K562 (cell line): Measurements from ENCODE around the gene SCTR. TPM values are rescaled to one million over a fixed set of nuclear protein-coding genes. Genes with fewer than 3 reads are reported as not detected.
A peak's percentile ranks its signal among the peaks of the same experiment; 100 is the strongest.

ENCODE experiments used
- CBFA2T2 ChIP-seq: fragments of 450-650 bp; conservative IDR thresholded peaks from 2 replicates; pipeline ENCODE4 v1.6.1; 2017; ENCODE audit warnings: mild to moderate bottlenecking
- NCOR1 ChIP-seq: fragments of 450-650 bp; IDR thresholded peaks from 2 replicates; pipeline ENCODE4 v1.6.1; 2016; ENCODE audit warnings: mild to moderate bottlenecking, moderate library complexity
- NFE2 ChIP-seq: IDR thresholded peaks from 2 replicates; pipeline ENCODE4 v1.6.1; 2014; ENCODE audit warnings: antibody characterized with exemption, low read depth
- NRF1 ChIP-seq, 2 experiments: fragments of 450-650 bp; IDR thresholded peaks in 1 of 2; conservative IDR thresholded peaks in 1 of 2; 2 replicates each; pipeline ENCODE4 v1.6.1; 2014; ENCODE audit warnings: mild to moderate bottlenecking in 2 of 2
- RFX1 ChIP-seq: fragments of 450-650 bp; IDR thresholded peaks from 2 replicates; pipeline ENCODE4 v1.6.1; 2016; ENCODE audit warnings: mild to moderate bottlenecking, moderate library complexity
- RHOXF2B ChIP-seq: fragments of 250-450 bp; sonication (Bioruptor Pico); conservative IDR thresholded peaks from 2 replicates; pipeline ENCODE4 v1.5.1; 2021
- ZKSCAN8 ChIP-seq: fragments of 200-800 bp; sonication (Bioruptor generic); IDR thresholded peaks from 2 replicates; pipeline ENCODE4 v1.6.1; 2016; ENCODE audit warnings: missing genetic modification characterization, missing compliant biosample characterization
- polyA plus RNA-seq, 8 experiments: library from polyadenylated mRNA; depleted of rRNA in 4 of 8; stranded (reverse) in 5 of 8; unstranded in 3 of 8; fragments of >200 nt; fragmentation: Nextera tagmentation in 2 of 8; fragmentation: Illumina TruSeq in 1 of 8; extraction: Ambion mirVana in 2 of 8; extraction: Trizol in 1 of 8; gene quantifications; 2 replicates each; pipeline versions ENCODE4 v1.2.1 to v1.2.3, GENCODE V29; 2011 to 2014; ENCODE audit warnings: inconsistent platforms in 1 of 8, missing spikeins in 1 of 8
- total RNA-seq, 7 experiments: library from RNA; depleted of rRNA in 6 of 7; stranded (reverse); fragments of >200 nt in 6 of 7; fragmentation: Illumina TruSeq in 2 of 7; extraction: Trizol in 2 of 7; gene quantifications; 2 replicates each; pipeline versions ENCODE4 v1.2.1 to v1.2.3, GENCODE V29; 2011 to 2021; ENCODE audit warnings: low replicate concordance in 1 of 7
- TF ChIP-seq, protein P1 (sequence below), 2 experiments: IDR thresholded peaks in 1 of 2; conservative IDR thresholded peaks in 1 of 2; 2 replicates each; pipeline ENCODE4 v1.6.1; 2016; ENCODE audit warnings: low read depth in 2 of 2, mild to moderate bottlenecking in 1 of 2, missing compliant biosample characterization in 1 of 2, missing genetic modification characterization in 1 of 2, moderate library complexity in 1 of 2
- TF ChIP-seq, protein P2 (sequence below): sonication (generic); formaldehyde crosslinking; IDR thresholded peaks from 2 replicates; pipeline ENCODE4 v1.8.0; 2022; ENCODE audit warnings: missing genetic modification reagents, mild to moderate bottlenecking, borderline replicate concordance
- TF ChIP-seq, protein P3 (sequence below), 2 experiments: fragments of 250-450 bp in 1 of 2; fragments of 450-650 bp in 1 of 2; sonication (Bioruptor Pico) in 1 of 2; IDR thresholded peaks; 2 replicates each; pipeline versions ENCODE4 v1.6.1 to v1.8.0; 2016 to 2021; ENCODE audit warnings: mild to moderate bottlenecking in 2 of 2, moderate library complexity in 2 of 2, missing compliant biosample characterization in 1 of 2, missing genetic modification characterization in 1 of 2
- TF ChIP-seq, protein P4 (sequence below): fragments of 450-650 bp; IDR thresholded peaks from 2 replicates; pipeline ENCODE4 v1.6.1; 2014; ENCODE audit warnings: low read depth, mild to moderate bottlenecking, moderate library complexity, borderline replicate concordance
- TF ChIP-seq, protein P5 (sequence below): IDR thresholded peaks from 3 replicates; pipeline ENCODE4 v1.6.1; 2011; ENCODE audit warnings: borderline replicate concordance, mild to moderate bottlenecking, moderate library complexity; ENCODE audit not compliant: insufficient read length; ENCODE audit errors: extremely low read depth
- TF ChIP-seq, protein P6 (sequence below): fragments of 450-650 bp; conservative IDR thresholded peaks from 2 replicates; pipeline ENCODE4 v1.6.1; 2016; ENCODE audit warnings: missing genetic modification characterization, low read depth, mild to moderate bottlenecking, control low read depth, missing compliant biosample characterization

SCTR gene
- total and polyA plus RNA-seq, 9 of the 15 experiments (the other 6 are each of a cell fraction or from before 2014, with no cell fraction given), result not detected

DNA sequence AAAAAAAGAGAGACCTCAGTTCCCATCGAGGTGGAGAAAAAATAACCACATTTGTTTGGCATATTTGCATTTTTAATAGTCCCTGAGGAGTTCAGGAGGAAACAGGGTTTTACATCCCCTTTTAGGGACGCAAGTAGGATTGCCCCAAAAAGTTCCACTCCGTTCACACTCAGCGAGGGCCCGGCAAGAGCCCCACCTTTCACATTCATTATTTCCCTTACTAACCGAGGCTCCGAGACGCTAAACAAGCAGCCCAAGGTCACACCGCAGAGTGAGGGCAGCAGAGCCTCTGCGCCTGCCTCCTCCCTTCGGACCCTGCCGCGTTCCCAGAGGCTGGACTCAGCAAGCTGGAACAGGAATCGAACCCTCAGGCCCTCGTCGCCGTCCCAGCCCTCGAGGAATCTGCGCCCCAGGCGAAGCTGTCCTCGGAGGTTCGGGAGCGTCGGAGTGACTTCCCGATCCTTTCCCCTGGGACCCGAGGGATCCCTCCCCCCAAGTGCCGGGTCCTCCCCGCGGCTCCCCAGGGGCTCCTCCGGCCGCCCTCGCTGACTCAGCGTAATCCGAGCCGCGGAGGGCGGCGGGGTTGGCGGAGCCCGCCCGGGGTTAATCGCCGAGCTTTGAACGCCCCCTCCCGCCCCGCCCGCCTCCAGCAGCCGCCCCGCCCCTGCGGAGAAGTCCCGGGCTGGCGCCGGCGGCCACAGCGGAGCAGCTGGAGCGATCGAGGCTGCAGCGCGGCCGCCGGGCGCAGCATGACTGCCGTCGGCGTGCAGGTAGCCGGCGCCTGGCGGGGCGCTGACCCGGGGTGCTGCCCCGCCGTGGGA lies 92.9 kb downstream of the SCTR start, which contains the start of gene TMEM37 (continued):
- TF ChIP-seq, protein P1, sequence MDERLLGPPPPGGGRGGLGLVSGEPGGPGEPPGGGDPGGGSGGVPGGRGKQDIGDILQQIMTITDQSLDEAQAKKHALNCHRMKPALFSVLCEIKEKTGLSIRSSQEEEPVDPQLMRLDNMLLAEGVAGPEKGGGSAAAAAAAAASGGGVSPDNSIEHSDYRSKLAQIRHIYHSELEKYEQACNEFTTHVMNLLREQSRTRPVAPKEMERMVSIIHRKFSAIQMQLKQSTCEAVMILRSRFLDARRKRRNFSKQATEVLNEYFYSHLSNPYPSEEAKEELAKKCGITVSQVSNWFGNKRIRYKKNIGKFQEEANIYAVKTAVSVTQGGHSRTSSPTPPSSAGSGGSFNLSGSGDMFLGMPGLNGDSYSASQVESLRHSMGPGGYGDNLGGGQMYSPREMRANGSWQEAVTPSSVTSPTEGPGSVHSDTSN (CRISPR knock-in tag; IDR thresholded peaks at IDR 0.05; ENCODE audit: low read depth), result no peak
- TF ChIP-seq, protein P1 (tag; conservative IDR thresholded peaks at IDR 0.05; ENCODE audit: low read depth), result no peak
- TF ChIP-seq RFX1 (no peak), ZKSCAN8 (CRISPR knock-in tag) (no peak), NCOR1 (peak; percentile 18; the same call in 1 of the 2 replicates), NFE2 (peak; percentile 91), NRF1 (conservative IDR thresholded peaks at IDR 0.05 in 1 of 2, IDR thresholded peaks at IDR 0.05 in 1 of 2) (peak; percentile 42 to 53; a peak in 3 of 4 replicates), RHOXF2B (CRISPR knock-in tag) (no peak), CBFA2T2 (no peak)
- TF ChIP-seq, protein P2, sequence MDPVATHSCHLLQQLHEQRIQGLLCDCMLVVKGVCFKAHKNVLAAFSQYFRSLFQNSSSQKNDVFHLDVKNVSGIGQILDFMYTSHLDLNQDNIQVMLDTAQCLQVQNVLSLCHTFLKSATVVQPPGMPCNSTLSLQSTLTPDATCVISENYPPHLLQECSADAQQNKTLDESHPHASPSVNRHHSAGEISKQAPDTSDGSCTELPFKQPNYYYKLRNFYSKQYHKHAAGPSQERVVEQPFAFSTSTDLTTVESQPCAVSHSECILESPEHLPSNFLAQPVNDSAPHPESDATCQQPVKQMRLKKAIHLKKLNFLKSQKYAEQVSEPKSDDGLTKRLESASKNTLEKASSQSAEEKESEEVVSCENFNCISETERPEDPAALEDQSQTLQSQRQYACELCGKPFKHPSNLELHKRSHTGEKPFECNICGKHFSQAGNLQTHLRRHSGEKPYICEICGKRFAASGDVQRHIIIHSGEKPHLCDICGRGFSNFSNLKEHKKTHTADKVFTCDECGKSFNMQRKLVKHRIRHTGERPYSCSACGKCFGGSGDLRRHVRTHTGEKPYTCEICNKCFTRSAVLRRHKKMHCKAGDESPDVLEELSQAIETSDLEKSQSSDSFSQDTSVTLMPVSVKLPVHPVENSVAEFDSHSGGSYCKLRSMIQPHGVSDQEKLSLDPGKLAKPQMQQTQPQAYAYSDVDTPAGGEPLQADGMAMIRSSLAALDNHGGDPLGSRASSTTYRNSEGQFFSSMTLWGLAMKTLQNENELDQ (CRISPR knock-in tag), result no peak
- TF ChIP-seq, protein P3, sequence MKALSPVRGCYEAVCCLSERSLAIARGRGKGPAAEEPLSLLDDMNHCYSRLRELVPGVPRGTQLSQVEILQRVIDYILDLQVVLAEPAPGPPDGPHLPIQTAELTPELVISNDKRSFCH (CRISPR knock-in tag; IDR thresholded peaks at IDR 0.05), result no peak
- TF ChIP-seq, protein P3 (tag; IDR thresholded peaks at IDR 0.05), result no peak
- TF ChIP-seq, protein P4, sequence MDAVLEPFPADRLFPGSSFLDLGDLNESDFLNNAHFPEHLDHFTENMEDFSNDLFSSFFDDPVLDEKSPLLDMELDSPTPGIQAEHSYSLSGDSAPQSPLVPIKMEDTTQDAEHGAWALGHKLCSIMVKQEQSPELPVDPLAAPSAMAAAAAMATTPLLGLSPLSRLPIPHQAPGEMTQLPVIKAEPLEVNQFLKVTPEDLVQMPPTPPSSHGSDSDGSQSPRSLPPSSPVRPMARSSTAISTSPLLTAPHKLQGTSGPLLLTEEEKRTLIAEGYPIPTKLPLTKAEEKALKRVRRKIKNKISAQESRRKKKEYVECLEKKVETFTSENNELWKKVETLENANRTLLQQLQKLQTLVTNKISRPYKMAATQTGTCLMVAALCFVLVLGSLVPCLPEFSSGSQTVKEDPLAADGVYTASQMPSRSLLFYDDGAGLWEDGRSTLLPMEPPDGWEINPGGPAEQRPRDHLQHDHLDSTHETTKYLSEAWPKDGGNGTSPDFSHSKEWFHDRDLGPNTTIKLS, result no peak
- TF ChIP-seq, protein P5, sequence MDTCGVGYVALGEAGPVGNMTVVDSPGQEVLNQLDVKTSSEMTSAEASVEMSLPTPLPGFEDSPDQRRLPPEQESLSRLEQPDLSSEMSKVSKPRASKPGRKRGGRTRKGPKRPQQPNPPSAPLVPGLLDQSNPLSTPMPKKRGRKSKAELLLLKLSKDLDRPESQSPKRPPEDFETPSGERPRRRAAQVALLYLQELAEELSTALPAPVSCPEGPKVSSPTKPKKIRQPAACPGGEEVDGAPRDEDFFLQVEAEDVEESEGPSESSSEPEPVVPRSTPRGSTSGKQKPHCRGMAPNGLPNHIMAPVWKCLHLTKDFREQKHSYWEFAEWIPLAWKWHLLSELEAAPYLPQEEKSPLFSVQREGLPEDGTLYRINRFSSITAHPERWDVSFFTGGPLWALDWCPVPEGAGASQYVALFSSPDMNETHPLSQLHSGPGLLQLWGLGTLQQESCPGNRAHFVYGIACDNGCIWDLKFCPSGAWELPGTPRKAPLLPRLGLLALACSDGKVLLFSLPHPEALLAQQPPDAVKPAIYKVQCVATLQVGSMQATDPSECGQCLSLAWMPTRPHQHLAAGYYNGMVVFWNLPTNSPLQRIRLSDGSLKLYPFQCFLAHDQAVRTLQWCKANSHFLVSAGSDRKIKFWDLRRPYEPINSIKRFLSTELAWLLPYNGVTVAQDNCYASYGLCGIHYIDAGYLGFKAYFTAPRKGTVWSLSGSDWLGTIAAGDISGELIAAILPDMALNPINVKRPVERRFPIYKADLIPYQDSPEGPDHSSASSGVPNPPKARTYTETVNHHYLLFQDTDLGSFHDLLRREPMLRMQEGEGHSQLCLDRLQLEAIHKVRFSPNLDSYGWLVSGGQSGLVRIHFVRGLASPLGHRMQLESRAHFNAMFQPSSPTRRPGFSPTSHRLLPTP, result no peak
- TF ChIP-seq, protein P6, sequence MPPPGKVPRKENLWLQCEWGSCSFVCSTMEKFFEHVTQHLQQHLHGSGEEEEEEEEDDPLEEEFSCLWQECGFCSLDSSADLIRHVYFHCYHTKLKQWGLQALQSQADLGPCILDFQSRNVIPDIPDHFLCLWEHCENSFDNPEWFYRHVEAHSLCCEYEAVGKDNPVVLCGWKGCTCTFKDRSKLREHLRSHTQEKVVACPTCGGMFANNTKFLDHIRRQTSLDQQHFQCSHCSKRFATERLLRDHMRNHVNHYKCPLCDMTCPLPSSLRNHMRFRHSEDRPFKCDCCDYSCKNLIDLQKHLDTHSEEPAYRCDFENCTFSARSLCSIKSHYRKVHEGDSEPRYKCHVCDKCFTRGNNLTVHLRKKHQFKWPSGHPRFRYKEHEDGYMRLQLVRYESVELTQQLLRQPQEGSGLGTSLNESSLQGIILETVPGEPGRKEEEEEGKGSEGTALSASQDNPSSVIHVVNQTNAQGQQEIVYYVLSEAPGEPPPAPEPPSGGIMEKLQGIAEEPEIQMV (tag), result no peak
